ENCODE measurements around the gene SOD3. TPM values are rescaled to one million over a fixed set of nuclear protein-coding genes. Genes with fewer than 3 reads are reported as not detected.

Gene SOD3
- total RNA-seq, 1 experiment from 2014 or later = 10.7 TPM

DNA sequence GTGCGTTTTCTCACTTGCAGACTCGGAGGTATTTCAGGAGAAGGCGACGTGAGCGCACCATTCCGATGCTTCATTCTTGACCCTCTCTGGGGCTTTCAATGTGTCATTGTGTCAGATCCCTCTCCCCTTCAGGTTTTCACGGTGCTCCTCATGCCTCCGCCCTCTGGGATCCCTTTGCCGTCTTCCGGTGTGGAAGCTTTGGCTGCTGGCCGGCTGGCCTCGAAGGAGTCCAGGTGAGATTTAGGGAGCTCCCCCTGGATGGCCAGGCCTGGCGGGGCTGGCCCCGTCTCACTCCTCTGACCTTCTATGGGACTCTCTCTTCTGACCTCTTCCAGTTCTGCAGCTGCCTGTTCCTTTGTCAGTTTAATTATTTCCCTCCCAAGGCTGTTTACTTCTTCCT lies 12.9 kb downstream of the SOD3 start:
- H3K9ac ChIP-seq (ENCODE audit: low read length) = no peak overlapping the region
- no peaks in the 10 kb centered on the region for H3K79me2 ChIP-seq (ENCODE audit: low read length)
- ChIA-PET POLR2A (ENCODE audit: unreplicated experiment) (no interaction called here), CTCF (no interaction called here)
- no peaks in the 10 kb centered on the region for H3K27me3 ChIP-seq (ENCODE audit: low read length)
- no peak for DNase-seq
- H2AFZ ChIP-seq (ENCODE audit: low read length) = no peak overlapping the region
- H3K4me1 ChIP-seq (ENCODE audit: insufficient read depth, low read length) = no peaks in the 10 kb centered on the region
- H3K4me2 ChIP-seq (ENCODE audit: low read length) = no peak overlapping the region
- no peaks in the 10 kb centered on the region for H3K9me2 ChIP-seq (replicated peaks; ENCODE audit: low read length)
- TSS peak; percentile 45 for BruUV-seq (replicated peaks)
- H3F3A ChIP-seq (ENCODE audit: low read length, unreplicated experiment) = no peaks in the 10 kb centered on the region
- H3K36me3 ChIP-seq (ENCODE audit: low read depth, low read length) = no peaks in the 10 kb centered on the region
- no peak overlapping the region for H3K4me3 ChIP-seq (ENCODE audit: low read length)
- H3K27ac ChIP-seq (ENCODE audit: low read length) = no peak overlapping the region
- H4K20me1 ChIP-seq (ENCODE audit: low read length) = no peaks in the 10 kb centered on the region
- H3K9me3 ChIP-seq (ENCODE audit: low read length) = no peaks in the 10 kb centered on the region
- no peak for TF ChIP-seq EZH2phosphoT487 (IDR thresholded peaks at IDR 0.05; ENCODE audit: borderline replicate concordance, low read length)
- TF ChIP-seq EZH2 (IDR thresholded peaks at IDR 0.05; ENCODE audit: low read length, unreplicated experiment) = no peak
- TF ChIP-seq, protein P1, sequence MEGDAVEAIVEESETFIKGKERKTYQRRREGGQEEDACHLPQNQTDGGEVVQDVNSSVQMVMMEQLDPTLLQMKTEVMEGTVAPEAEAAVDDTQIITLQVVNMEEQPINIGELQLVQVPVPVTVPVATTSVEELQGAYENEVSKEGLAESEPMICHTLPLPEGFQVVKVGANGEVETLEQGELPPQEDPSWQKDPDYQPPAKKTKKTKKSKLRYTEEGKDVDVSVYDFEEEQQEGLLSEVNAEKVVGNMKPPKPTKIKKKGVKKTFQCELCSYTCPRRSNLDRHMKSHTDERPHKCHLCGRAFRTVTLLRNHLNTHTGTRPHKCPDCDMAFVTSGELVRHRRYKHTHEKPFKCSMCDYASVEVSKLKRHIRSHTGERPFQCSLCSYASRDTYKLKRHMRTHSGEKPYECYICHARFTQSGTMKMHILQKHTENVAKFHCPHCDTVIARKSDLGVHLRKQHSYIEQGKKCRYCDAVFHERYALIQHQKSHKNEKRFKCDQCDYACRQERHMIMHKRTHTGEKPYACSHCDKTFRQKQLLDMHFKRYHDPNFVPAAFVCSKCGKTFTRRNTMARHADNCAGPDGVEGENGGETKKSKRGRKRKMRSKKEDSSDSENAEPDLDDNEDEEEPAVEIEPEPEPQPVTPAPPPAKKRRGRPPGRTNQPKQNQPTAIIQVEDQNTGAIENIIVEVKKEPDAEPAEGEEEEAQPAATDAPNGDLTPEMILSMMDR (conservative IDR thresholded peaks at IDR 0.05; ENCODE audit: low read depth, low read length) = no peak
- intact Hi-C loops (cut with micrococcal nuclease) = no loop called here
- ATAC-seq = no peak

DNA sequence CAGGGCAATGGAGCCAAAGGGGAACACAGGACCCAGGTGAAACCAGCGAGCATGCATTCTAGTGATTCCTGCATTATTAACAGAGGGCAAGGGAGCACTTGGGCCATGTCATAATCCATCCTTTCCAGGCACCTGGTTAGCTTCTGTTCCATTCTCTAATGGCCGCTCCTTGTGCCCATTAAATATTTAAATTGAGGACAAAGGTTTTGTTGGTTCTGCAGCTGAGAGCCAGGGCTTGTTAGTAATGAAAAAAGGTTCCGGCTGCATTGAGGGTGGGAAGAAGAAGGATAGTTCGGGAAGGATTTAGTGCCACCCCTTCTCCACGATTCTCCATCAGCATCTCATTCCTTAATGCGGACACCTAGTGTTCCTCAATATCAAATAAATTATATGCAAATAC lies 13.6 kb downstream of the SOD3 start:
- no TSS peak for BruUV-seq (replicated peaks)
- intact Hi-C loops (cut with micrococcal nuclease) = no loop called here
- H3K9me2 ChIP-seq (replicated peaks; ENCODE audit: low read length) = no peaks in the 10 kb centered on the region
- no peak overlapping the region for H3K4me2 ChIP-seq (ENCODE audit: low read length)
- H3K27ac ChIP-seq (ENCODE audit: low read length) = no peak overlapping the region
- ATAC-seq = no peak
- H3K9ac ChIP-seq (ENCODE audit: low read length) = no peak overlapping the region
- H4K20me1 ChIP-seq (ENCODE audit: low read length) = no peaks in the 10 kb centered on the region
- H3K36me3 ChIP-seq (ENCODE audit: low read depth, low read length) = no peaks in the 10 kb centered on the region
- H3F3A ChIP-seq (ENCODE audit: low read length, unreplicated experiment) = no peaks in the 10 kb centered on the region
- H3K79me2 ChIP-seq (ENCODE audit: low read length) = no peaks in the 10 kb centered on the region
- no peak overlapping the region for H2AFZ ChIP-seq (ENCODE audit: low read length)
- H3K27me3 ChIP-seq (ENCODE audit: low read length) = no peaks in the 10 kb centered on the region
- TF ChIP-seq EZH2phosphoT487 (IDR thresholded peaks at IDR 0.05; ENCODE audit: borderline replicate concordance, low read length) (no peak), EZH2 (IDR thresholded peaks at IDR 0.05; ENCODE audit: low read length, unreplicated experiment) (no peak)
- TF ChIP-seq, protein P1 (conservative IDR thresholded peaks at IDR 0.05; ENCODE audit: low read depth, low read length) = no peak
- CTCF ChIA-PET = no interaction called here
- POLR2A ChIA-PET (ENCODE audit: unreplicated experiment) = no interaction called here
- H3K9me3 ChIP-seq (ENCODE audit: low read length) = no peaks in the 10 kb centered on the region
- H3K4me1 ChIP-seq (ENCODE audit: insufficient read depth, low read length) = no peaks in the 10 kb centered on the region
- DNase-seq = no peak
- H3K4me3 ChIP-seq (ENCODE audit: low read length) = no peak overlapping the region

DNA sequence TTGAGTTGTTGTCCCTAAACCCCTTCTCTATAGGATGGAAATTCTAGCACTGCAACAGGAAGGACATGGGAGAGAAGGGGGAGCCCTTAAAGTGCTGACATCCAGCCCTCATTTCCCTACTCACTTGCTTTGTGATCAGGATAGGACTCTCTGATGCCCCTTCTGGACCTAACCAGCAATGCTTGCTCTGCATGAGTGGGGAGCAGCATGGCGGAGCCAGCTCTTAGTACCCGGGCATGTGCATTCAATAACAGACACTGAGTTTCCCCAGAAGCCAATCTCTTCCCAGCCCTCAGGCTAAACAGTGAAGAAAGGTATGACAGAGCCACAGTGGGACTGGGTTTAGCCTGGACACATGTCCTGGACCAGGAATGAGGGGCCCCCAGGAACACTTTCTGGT lies 14.0 kb downstream of the SOD3 start:
- Histone ChIP-seq H3K4me1 (ENCODE audit: insufficient read depth, low read length) (no peaks in the 10 kb centered on the region), H3K27me3 (ENCODE audit: low read length) (no peaks in the 10 kb centered on the region), H3K79me2 (ENCODE audit: low read length) (no peaks in the 10 kb centered on the region), H3K4me3 (ENCODE audit: low read length) (no peak overlapping the region), H3K27ac (ENCODE audit: low read length) (no peak overlapping the region), H3F3A (ENCODE audit: low read length, unreplicated experiment) (no peaks in the 10 kb centered on the region), H4K20me1 (ENCODE audit: low read length) (no peaks in the 10 kb centered on the region), H3K4me2 (ENCODE audit: low read length) (no peak overlapping the region), H3K9me3 (ENCODE audit: low read length) (no peaks in the 10 kb centered on the region), H2AFZ (ENCODE audit: low read length) (no peak overlapping the region), H3K9me2 (replicated peaks; ENCODE audit: low read length) (no peaks in the 10 kb centered on the region), H3K9ac (ENCODE audit: low read length) (no peak overlapping the region), H3K36me3 (ENCODE audit: low read depth, low read length) (no peaks in the 10 kb centered on the region)
- no peak for ATAC-seq
- CTCF ChIA-PET = no interaction called here
- TF ChIP-seq, protein P1 (conservative IDR thresholded peaks at IDR 0.05; ENCODE audit: low read depth, low read length) = peak; percentile 19; the same call in 1 of the 2 replicates
- no peak for TF ChIP-seq EZH2 (IDR thresholded peaks at IDR 0.05; ENCODE audit: low read length, unreplicated experiment)
- POLR2A ChIA-PET (ENCODE audit: unreplicated experiment) = no interaction called here
- intact Hi-C loops (cut with micrococcal nuclease) = no loop called here
- BruUV-seq (replicated peaks) = no TSS peak
- peak; percentile 3 for DNase-seq

All from PC-3 (cell line).